ENCODE measurements around the gene TMEM86A.
A peak's percentile ranks its signal among the peaks of the same experiment; 100 is the strongest.

The TMEM86A gene

DNA sequence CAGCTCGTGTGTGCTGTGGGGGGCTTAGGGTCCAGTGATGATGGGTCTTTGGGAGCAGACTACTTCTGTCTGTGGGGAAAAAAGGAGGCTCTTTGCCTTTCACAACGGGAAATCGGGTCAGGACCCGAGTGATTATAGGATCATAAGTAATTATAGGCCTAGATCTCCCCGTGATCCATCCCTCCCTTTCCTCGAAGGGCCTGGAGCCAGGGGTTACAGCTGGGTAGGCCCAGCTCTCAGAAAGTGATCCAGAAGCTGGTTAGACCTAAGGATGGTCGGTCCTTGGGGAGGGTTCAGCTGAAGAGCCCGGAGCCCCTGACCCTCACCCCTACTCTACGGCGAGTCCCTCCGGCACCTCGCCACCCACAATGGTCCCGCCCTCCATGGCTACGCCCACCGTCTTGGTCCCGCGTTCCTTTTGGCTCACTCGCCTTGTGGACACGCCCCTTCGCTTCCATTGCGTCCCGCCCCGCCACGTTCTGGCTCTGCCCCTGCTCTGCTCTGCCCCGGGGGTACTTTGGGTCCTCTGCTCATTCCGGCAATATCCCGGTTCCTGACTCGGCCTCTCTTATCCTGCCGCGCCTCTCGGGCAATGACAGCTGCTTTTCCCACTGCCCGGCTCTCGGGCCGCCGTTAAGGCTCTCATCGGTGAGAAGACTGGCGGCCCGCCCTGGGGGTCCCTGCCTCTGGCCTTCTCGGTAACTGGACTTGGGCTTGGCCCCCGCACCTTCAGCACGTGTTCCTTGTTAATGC is 22.4 kb downstream of the TMEM86A start:
- POLR2A ChIA-PET: interaction anchor here (0.7 to 2.6 kb wide), 7 partner anchors 17 to 325 kb away, joined by 3 to 14 read pairs (median 4); partner anchors contain the start of genes SPTY2D1, TMEM86A and UEVLD
- DNase-seq (ENCODE audit: extremely low spot score): peak; percentile 85
- TF ChIP-seq ZNF384 (IDR thresholded peaks at IDR 0.05): no peak
- TF ChIP-seq ARNT (IDR thresholded peaks at IDR 0.05): no peak
- no peak for TF ChIP-seq FOXA1 (IDR thresholded peaks at IDR 0.05)
- TF ChIP-seq L3MBTL2 (conservative IDR thresholded peaks at IDR 0.05): peak; percentile 68
- no peak for TF ChIP-seq SUZ12 (IDR thresholded peaks at IDR 0.05)
- TF ChIP-seq HDGF (IDR thresholded peaks at IDR 0.05; ENCODE audit: borderline replicate concordance): no peak
- TF ChIP-seq CTBP1 (IDR thresholded peaks at IDR 0.05; ENCODE audit: borderline replicate concordance): no peak
- CTCF ChIA-PET: interaction anchor here (0.8 to 1.6 kb wide), 6 partner anchors 10 to 107 kb away, joined by 3 to 8 read pairs (median 4); no protein-coding TSS in a partner anchor

- no peak for TF ChIP-seq FOXK2 (IDR thresholded peaks at IDR 0.05)
- no peak for TF ChIP-seq L3MBTL2 (conservative IDR thresholded peaks at IDR 0.05)
- TF ChIP-seq FOXM1 (IDR thresholded peaks at IDR 0.05; ENCODE audit: borderline replicate concordance): no peak
- TF ChIP-seq ZNF384 (IDR thresholded peaks at IDR 0.05): no peak
- no peak for TF ChIP-seq HDGF (IDR thresholded peaks at IDR 0.05; ENCODE audit: borderline replicate concordance)
- no peak for TF ChIP-seq LEF1 (IDR thresholded peaks at IDR 0.05; ENCODE audit: borderline replicate concordance)
- TF ChIP-seq SUZ12 (IDR thresholded peaks at IDR 0.05): no peak
- TF ChIP-seq, protein P1, sequence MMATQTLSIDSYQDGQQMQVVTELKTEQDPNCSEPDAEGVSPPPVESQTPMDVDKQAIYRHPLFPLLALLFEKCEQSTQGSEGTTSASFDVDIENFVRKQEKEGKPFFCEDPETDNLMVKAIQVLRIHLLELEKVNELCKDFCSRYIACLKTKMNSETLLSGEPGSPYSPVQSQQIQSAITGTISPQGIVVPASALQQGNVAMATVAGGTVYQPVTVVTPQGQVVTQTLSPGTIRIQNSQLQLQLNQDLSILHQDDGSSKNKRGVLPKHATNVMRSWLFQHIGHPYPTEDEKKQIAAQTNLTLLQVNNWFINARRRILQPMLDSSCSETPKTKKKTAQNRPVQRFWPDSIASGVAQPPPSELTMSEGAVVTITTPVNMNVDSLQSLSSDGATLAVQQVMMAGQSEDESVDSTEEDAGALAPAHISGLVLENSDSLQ (IDR thresholded peaks at IDR 0.05): no peak
- TF ChIP-seq TARDBP (IDR thresholded peaks at IDR 0.05): no peak
- no peak for TF ChIP-seq FOXA1 (IDR thresholded peaks at IDR 0.05)
- no peak for TF ChIP-seq SP1 (IDR thresholded peaks at IDR 0.05)
- TF ChIP-seq BHLHE40 (IDR thresholded peaks at IDR 0.05; ENCODE audit: borderline replicate concordance): no peak
- TF ChIP-seq NFRKB (IDR thresholded peaks at IDR 0.05): no peak
- no peak for TF ChIP-seq CTBP1 (IDR thresholded peaks at IDR 0.05; ENCODE audit: borderline replicate concordance)
- ChIA-PET CTCF (interaction anchor here (0.6 to 1.6 kb wide), 21 partner anchors 9 to 1939 kb away, joined by 3 to 9 read pairs (median 4); no protein-coding TSS in a partner anchor), POLR2A (interaction anchor here (0.7 to 2.6 kb wide), 7 partner anchors 13 to 88 kb away, joined by 3 to 14 read pairs (median 5); partner anchors contain the start of genes SPTY2D1 and TMEM86A)
- peak; percentile 71 for DNase-seq (ENCODE audit: extremely low spot score)
Measured at GRCh38 chr11:18721561-18722292, 23.1 kb downstream of the TMEM86A start.

GRCh38 chr11:18722293-18722637 is 23.7 kb downstream of the TMEM86A start:
- TF ChIP-seq TARDBP (IDR thresholded peaks at IDR 0.05): no peak
- no peak for TF ChIP-seq NFRKB (IDR thresholded peaks at IDR 0.05)
- no peak for TF ChIP-seq SP1 (IDR thresholded peaks at IDR 0.05)
- TF ChIP-seq CTBP1 (IDR thresholded peaks at IDR 0.05; ENCODE audit: borderline replicate concordance): no peak
- TF ChIP-seq LEF1 (IDR thresholded peaks at IDR 0.05; ENCODE audit: borderline replicate concordance): no peak
- no peak for TF ChIP-seq ELF4 (IDR thresholded peaks at IDR 0.05)
- no peak for TF ChIP-seq FOXA1 (IDR thresholded peaks at IDR 0.05)
- no peak for TF ChIP-seq SUZ12 (IDR thresholded peaks at IDR 0.05)
- no peak for TF ChIP-seq ARNT (IDR thresholded peaks at IDR 0.05)
- TF ChIP-seq, protein P1 (IDR thresholded peaks at IDR 0.05): no peak
- TF ChIP-seq FOXK2 (IDR thresholded peaks at IDR 0.05): no peak
- TF ChIP-seq HDGF (IDR thresholded peaks at IDR 0.05; ENCODE audit: borderline replicate concordance): no peak
- TF ChIP-seq BHLHE40 (IDR thresholded peaks at IDR 0.05; ENCODE audit: borderline replicate concordance): no peak
- TF ChIP-seq ZNF384 (IDR thresholded peaks at IDR 0.05): no peak
- no peak for DNase-seq (ENCODE audit: extremely low spot score)
- ChIA-PET CTCF (interaction anchor here (0.6 to 1.5 kb wide), 19 partner anchors 9 to 1940 kb away, joined by 3 to 9 read pairs (median 4); no protein-coding TSS in a partner anchor), POLR2A (interaction anchor here (0.7 to 2.6 kb wide), 6 partner anchors 13 to 88 kb away, joined by 3 to 14 read pairs (median 4); partner anchors contain the start of genes SPTY2D1 and TMEM86A)

GRCh38 chr11:18723991-18724390 is 25.4 kb downstream of the TMEM86A start:
- ChIA-PET CTCF (interaction anchor here (1.0 kb wide), 1 partner anchor 93 kb away, joined by 3 read pairs; no protein-coding TSS in a partner anchor), POLR2A (no interaction called here)
- no peak for DNase-seq (ENCODE audit: extremely low spot score)
- TF ChIP-seq ZNF384 (IDR thresholded peaks at IDR 0.05) (no peak), HDGF (IDR thresholded peaks at IDR 0.05; ENCODE audit: borderline replicate concordance) (no peak), SP1 (IDR thresholded peaks at IDR 0.05) (no peak), NFRKB (IDR thresholded peaks at IDR 0.05) (no peak), SUZ12 (IDR thresholded peaks at IDR 0.05) (no peak), L3MBTL2 (conservative IDR thresholded peaks at IDR 0.05) (no peak), FOXA1 (IDR thresholded peaks at IDR 0.05) (no peak), BHLHE40 (IDR thresholded peaks at IDR 0.05; ENCODE audit: borderline replicate concordance) (no peak), TARDBP (IDR thresholded peaks at IDR 0.05) (no peak), ELF4 (IDR thresholded peaks at IDR 0.05) (no peak)
- TF ChIP-seq, protein P1 (IDR thresholded peaks at IDR 0.05): no peak

DNA sequence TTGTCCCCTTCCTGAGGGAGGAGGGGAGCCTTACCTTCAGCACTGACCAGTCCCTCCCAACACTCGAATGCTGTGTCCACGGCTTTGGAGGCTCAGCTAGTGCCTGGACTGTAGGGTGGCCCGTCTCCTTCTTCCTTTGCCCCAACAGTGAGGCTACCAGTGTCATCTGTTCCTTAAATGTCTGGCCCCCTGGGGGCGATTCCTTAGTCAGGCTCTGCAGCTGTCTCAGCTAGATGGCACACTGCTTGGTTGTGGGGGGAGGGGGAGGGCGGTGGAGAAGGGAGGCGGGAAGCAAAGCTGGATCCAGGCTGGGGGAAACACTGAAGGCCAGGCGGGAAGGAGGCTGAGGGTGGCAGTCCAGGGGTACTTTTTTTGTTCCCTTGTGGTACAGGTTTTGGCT is 27.5 kb downstream of the TMEM86A start, which contains the start of gene IGSF22:
TSS of gene IGSF22 (minus strand) at position 149 of the 400 bp plus-strand sequence. CDS start 1,952 bp downstream, outside the sequence.
- DNase-seq (ENCODE audit: extremely low spot score): no peak
- POLR2A ChIA-PET: no interaction called here
- TF ChIP-seq ELF4 (IDR thresholded peaks at IDR 0.05) (no peak), TARDBP (IDR thresholded peaks at IDR 0.05) (no peak), FOXA1 (IDR thresholded peaks at IDR 0.05) (no peak), L3MBTL2 (conservative IDR thresholded peaks at IDR 0.05) (no peak), LEF1 (IDR thresholded peaks at IDR 0.05; ENCODE audit: borderline replicate concordance) (no peak), ARNT (IDR thresholded peaks at IDR 0.05) (no peak), ZNF384 (IDR thresholded peaks at IDR 0.05) (no peak), SUZ12 (IDR thresholded peaks at IDR 0.05) (no peak)
- TF ChIP-seq, protein P1 (IDR thresholded peaks at IDR 0.05): no peak
- CTCF ChIA-PET: no interaction called here

Data from HEK293T (cell line).